HEK293 (cell line): ENCODE data around the gene WNT9B.

ENCODE experiments used
- BCL11A ChIP-seq: fragments of 450-650 bp; formaldehyde crosslinking; IDR thresholded peaks from 2 replicates; pipeline ENCODE4 v1.5.1; 2016; ENCODE audit warnings: low read depth, missing biosample characterization, missing genetic modification characterization
- BCL6B ChIP-seq: fragments of 450-650 bp; formaldehyde crosslinking; IDR thresholded peaks from 2 replicates; pipeline ENCODE4 v1.5.1; 2017; ENCODE audit warnings: missing biosample characterization, missing genetic modification characterization
- EGR2 ChIP-seq: fragments of 450-650 bp; formaldehyde crosslinking; IDR thresholded peaks from 2 replicates; pipeline ENCODE4 v1.5.1; 2016; ENCODE audit warnings: low read depth, missing biosample characterization, missing genetic modification characterization
- GLIS2 ChIP-seq: fragments of 450-650 bp; formaldehyde crosslinking; IDR thresholded peaks from 2 replicates; pipeline ENCODE4 v1.5.1; 2016; ENCODE audit warnings: missing biosample characterization, missing genetic modification characterization
- HOXC10 ChIP-seq: sonication (generic); formaldehyde crosslinking; IDR thresholded peaks from 2 replicates; pipeline ENCODE4 v1.8.1; 2023; ENCODE audit warnings: mild to moderate bottlenecking, missing genetic modification reagents
- IKZF3 ChIP-seq: fragments of 450-650 bp; IDR thresholded peaks from 2 replicates; pipeline ENCODE4 v1.5.0; 2018; ENCODE audit warnings: missing biosample characterization, mild to moderate bottlenecking, missing genetic modification characterization, moderate library complexity
- OVOL3 ChIP-seq: fragments of 450-650 bp; formaldehyde crosslinking; IDR thresholded peaks from 2 replicates; pipeline ENCODE4 v1.5.1; 2016; ENCODE audit warnings: missing biosample characterization, missing genetic modification characterization
- PRDM4 ChIP-seq: fragments of 450-650 bp; formaldehyde crosslinking; IDR thresholded peaks from 2 replicates; pipeline ENCODE4 v1.5.1; 2017; ENCODE audit warnings: missing biosample characterization, missing genetic modification characterization
- SCRT1 ChIP-seq: fragments of 450-650 bp; formaldehyde crosslinking; IDR thresholded peaks from 2 replicates; pipeline ENCODE4 v1.5.1; 2016; ENCODE audit warnings: missing biosample characterization, missing genetic modification characterization, borderline replicate concordance
- SP3 ChIP-seq: fragments of 450-650 bp; formaldehyde crosslinking; IDR thresholded peaks from 2 replicates; pipeline ENCODE4 v1.5.1; 2016; ENCODE audit warnings: missing biosample characterization, missing genetic modification characterization
- ZBTB17 ChIP-seq: fragments of 450-650 bp; formaldehyde crosslinking; IDR thresholded peaks from 2 replicates; pipeline ENCODE4 v1.5.1; 2016; ENCODE audit warnings: missing biosample characterization, missing genetic modification characterization
- ZBTB20 ChIP-seq: fragments of 450-650 bp; formaldehyde crosslinking; IDR thresholded peaks from 2 replicates; pipeline ENCODE4 v1.5.1; 2016; ENCODE audit warnings: missing biosample characterization, missing genetic modification characterization
- ZBTB49 ChIP-seq: fragments of 450-650 bp; formaldehyde crosslinking; IDR thresholded peaks from 2 replicates; pipeline ENCODE4 v1.5.1; 2016; ENCODE audit warnings: missing biosample characterization, missing genetic modification characterization, low read depth
- ZFP3 ChIP-seq: fragments of 450-650 bp; formaldehyde crosslinking; IDR thresholded peaks from 2 replicates; pipeline ENCODE4 v1.5.1; 2016; ENCODE audit warnings: low read depth, missing biosample characterization, missing genetic modification characterization
- ZNF10 ChIP-seq: fragments of 450-650 bp; formaldehyde crosslinking; IDR thresholded peaks from 2 replicates; pipeline ENCODE4 v1.5.1; 2017; ENCODE audit warnings: missing biosample characterization, missing genetic modification characterization
- ZNF148 ChIP-seq: fragments of 450-650 bp; formaldehyde crosslinking; IDR thresholded peaks from 2 replicates; pipeline ENCODE4 v1.5.0; 2017; ENCODE audit warnings: missing biosample characterization, missing genetic modification characterization, borderline replicate concordance
- ZNF155 ChIP-seq: fragments of 450-650 bp; formaldehyde crosslinking; IDR thresholded peaks from 2 replicates; pipeline ENCODE4 v1.5.1; 2016; ENCODE audit warnings: missing biosample characterization, missing genetic modification characterization
- ZNF175 ChIP-seq: fragments of 450-650 bp; formaldehyde crosslinking; IDR thresholded peaks from 2 replicates; pipeline ENCODE4 v1.5.1; 2016; ENCODE audit warnings: missing biosample characterization, missing genetic modification characterization
- ZNF266 ChIP-seq: fragments of 450-650 bp; formaldehyde crosslinking; IDR thresholded peaks from 2 replicates; pipeline ENCODE4 v1.5.1; 2016; ENCODE audit warnings: missing biosample characterization, missing genetic modification characterization, low read depth
- ZNF335 ChIP-seq: fragments of 450-650 bp; formaldehyde crosslinking; conservative IDR thresholded peaks from 2 replicates; pipeline ENCODE4 v1.5.1; 2016; ENCODE audit warnings: missing biosample characterization, missing genetic modification characterization
- ZNF426 ChIP-seq: fragments of 450-650 bp; formaldehyde crosslinking; IDR thresholded peaks from 2 replicates; pipeline ENCODE4 v1.5.1; 2017; ENCODE audit warnings: missing biosample characterization, missing genetic modification characterization, mild to moderate bottlenecking, inconsistent platforms, moderate library complexity
- ZNF530 ChIP-seq: fragments of 450-650 bp; formaldehyde crosslinking; IDR thresholded peaks from 2 replicates; pipeline ENCODE4 v1.5.1; 2016; ENCODE audit warnings: low read depth, missing biosample characterization, missing genetic modification characterization
- ZNF600 ChIP-seq: fragments of 450-650 bp; formaldehyde crosslinking; IDR thresholded peaks from 2 replicates; pipeline ENCODE4 v1.5.1; 2016; ENCODE audit warnings: missing biosample characterization, missing genetic modification characterization
- ZXDB ChIP-seq: fragments of 450-650 bp; formaldehyde crosslinking; IDR thresholded peaks from 2 replicates; pipeline ENCODE4 v1.5.1; 2016; ENCODE audit warnings: missing biosample characterization, missing genetic modification characterization
- TF ChIP-seq, protein P1 (sequence below): fragments of 450-650 bp; formaldehyde crosslinking; IDR thresholded peaks from 2 replicates; pipeline ENCODE4 v1.5.1; 2017; ENCODE audit warnings: missing biosample characterization, missing genetic modification characterization
- TF ChIP-seq, protein P2 (sequence below): fragments of 450-650 bp; formaldehyde crosslinking; optimal IDR thresholded peaks from 2 replicates; pipeline ENCODE3; 2016; ENCODE audit warnings: missing biosample characterization, mild to moderate bottlenecking, missing genetic modification characterization
- TF ChIP-seq, protein P3 (sequence below): IDR thresholded peaks from 2 replicates; pipeline ENCODE4 v1.6.1; 2011; ENCODE audit warnings: mild to moderate bottlenecking, low read depth, low read length, borderline replicate concordance

WNT9B gene

GRCh38 chr17:46922804-46923635 is 71.6 kb downstream of the WNT9B start, which contains the start of gene GOSR2 (continued):
- no peak for TF ChIP-seq IKZF3
- peak; percentile 41; the same call in 1 of the 2 replicates for TF ChIP-seq PRDM4 (tag by site-specific recombination)
- TF ChIP-seq HOXC10, result no peak
- TF ChIP-seq ZNF426 (tag by site-specific recombination), result no peak
- no peak for TF ChIP-seq ZFP3 (tag by site-specific recombination)
- TF ChIP-seq, protein P1, sequence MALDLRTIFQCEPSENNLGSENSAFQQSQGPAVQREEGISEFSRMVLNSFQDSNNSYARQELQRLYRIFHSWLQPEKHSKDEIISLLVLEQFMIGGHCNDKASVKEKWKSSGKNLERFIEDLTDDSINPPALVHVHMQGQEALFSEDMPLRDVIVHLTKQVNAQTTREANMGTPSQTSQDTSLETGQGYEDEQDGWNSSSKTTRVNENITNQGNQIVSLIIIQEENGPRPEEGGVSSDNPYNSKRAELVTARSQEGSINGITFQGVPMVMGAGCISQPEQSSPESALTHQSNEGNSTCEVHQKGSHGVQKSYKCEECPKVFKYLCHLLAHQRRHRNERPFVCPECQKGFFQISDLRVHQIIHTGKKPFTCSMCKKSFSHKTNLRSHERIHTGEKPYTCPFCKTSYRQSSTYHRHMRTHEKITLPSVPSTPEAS (tag by site-specific recombination), result 0 out of 2 replicates have a peak, but pooled peaks have one; percentile 19
- TF ChIP-seq ZBTB17 (tag by site-specific recombination), result peak; percentile 98
- TF ChIP-seq ZBTB20 (tag by site-specific recombination), result peak; percentile 58; the same call in 1 of the 2 replicates
- peak; percentile 80 for TF ChIP-seq GLIS2 (tag by site-specific recombination)
- no peak for TF ChIP-seq ZNF530 (tag by site-specific recombination)
- TF ChIP-seq, protein P2, sequence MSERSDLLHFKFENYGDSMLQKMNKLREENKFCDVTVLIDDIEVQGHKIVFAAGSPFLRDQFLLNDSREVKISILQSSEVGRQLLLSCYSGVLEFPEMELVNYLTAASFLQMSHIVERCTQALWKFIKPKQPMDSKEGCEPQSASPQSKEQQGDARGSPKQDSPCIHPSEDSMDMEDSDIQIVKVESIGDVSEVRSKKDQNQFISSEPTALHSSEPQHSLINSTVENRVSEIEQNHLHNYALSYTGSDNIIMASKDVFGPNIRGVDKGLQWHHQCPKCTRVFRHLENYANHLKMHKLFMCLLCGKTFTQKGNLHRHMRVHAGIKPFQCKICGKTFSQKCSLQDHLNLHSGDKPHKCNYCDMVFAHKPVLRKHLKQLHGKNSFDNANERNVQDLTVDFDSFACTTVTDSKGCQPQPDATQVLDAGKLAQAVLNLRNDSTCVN (tag by site-specific recombination), result peak; percentile 40
- TF ChIP-seq ZNF148 (tag by site-specific recombination), result no peak
- TF ChIP-seq BCL11A, result no peak
- peak; percentile 91 for TF ChIP-seq ZXDB (tag by site-specific recombination)
- no peak; the same call in 1 of the 2 replicates for TF ChIP-seq OVOL3
- no peak for TF ChIP-seq ZNF266
- TF ChIP-seq ZBTB49, result no peak
- TF ChIP-seq ZNF175 (tag by site-specific recombination), result no peak
- no peak for TF ChIP-seq SCRT1
- TF ChIP-seq EGR2 (tag by site-specific recombination), result no peak
- TF ChIP-seq, protein P3, sequence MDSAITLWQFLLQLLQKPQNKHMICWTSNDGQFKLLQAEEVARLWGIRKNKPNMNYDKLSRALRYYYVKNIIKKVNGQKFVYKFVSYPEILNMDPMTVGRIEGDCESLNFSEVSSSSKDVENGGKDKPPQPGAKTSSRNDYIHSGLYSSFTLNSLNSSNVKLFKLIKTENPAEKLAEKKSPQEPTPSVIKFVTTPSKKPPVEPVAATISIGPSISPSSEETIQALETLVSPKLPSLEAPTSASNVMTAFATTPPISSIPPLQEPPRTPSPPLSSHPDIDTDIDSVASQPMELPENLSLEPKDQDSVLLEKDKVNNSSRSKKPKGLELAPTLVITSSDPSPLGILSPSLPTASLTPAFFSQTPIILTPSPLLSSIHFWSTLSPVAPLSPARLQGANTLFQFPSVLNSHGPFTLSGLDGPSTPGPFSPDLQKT, result peak; percentile 72; the same call in 1 of the 2 replicates
- peak; percentile 94 for TF ChIP-seq ZNF10 (tag by site-specific recombination)
- no peak for TF ChIP-seq BCL6B (tag by site-specific recombination)
- peak; percentile 80 for TF ChIP-seq SP3 (tag by site-specific recombination)
- peak; percentile 100 for TF ChIP-seq ZNF335 (tag by site-specific recombination)
- TF ChIP-seq ZNF600 (tag by site-specific recombination), result peak; percentile 96
- no peak for TF ChIP-seq ZNF155 (tag by site-specific recombination)
